ENCODE results near the gene SAMSN1.

- no peak for TF ChIP-seq CTCF (IDR thresholded peaks at IDR 0.05)
- no peak for TF ChIP-seq TCF12 (IDR thresholded peaks at IDR 0.05)
- TF ChIP-seq EP300 (IDR thresholded peaks at IDR 0.05; ENCODE audit: borderline replicate concordance in 1 of 2, low read depth in 1 of 2, low read length in 1 of 2): no peak
- no peak for TF ChIP-seq SMC3 (IDR thresholded peaks at IDR 0.05; ENCODE audit: low read depth, low read length)
- no peak for TF ChIP-seq RAD21 (IDR thresholded peaks at IDR 0.05; ENCODE audit: low read length)
- TF ChIP-seq POLR2AphosphoS5 (IDR thresholded peaks at IDR 0.05; ENCODE audit: low read depth, low read length): no peak
- no peak for TF ChIP-seq NFIC (IDR thresholded peaks at IDR 0.05; ENCODE audit: borderline replicate concordance)
- TF ChIP-seq JUND (IDR thresholded peaks at IDR 0.05): no peak
- no peak for TF ChIP-seq YY1 (IDR thresholded peaks at IDR 0.05; ENCODE audit: low read depth)
- TF ChIP-seq GABPA (IDR thresholded peaks at IDR 0.05; ENCODE audit: low read depth): no peak
- TF ChIP-seq FOXJ3 (CRISPR knock-in tag; IDR thresholded peaks at IDR 0.05): no peak
- no peak for TF ChIP-seq SIN3A (IDR thresholded peaks at IDR 0.05; ENCODE audit: borderline replicate concordance, low read depth, low read length)
- no peak for TF ChIP-seq USF1 (IDR thresholded peaks at IDR 0.05; ENCODE audit: borderline replicate concordance, low read depth)
- TF ChIP-seq MAX (IDR thresholded peaks at IDR 0.05; ENCODE audit: low read depth): no peak
Observed at GRCh38 chr21:14582934-14583628, 37.0 kb upstream of the SAMSN1 start.

Measured in SK-N-SH (cell line).